H1 (cell line): ENCODE results near the gene ECT2L. TPM values are rescaled to one million over a fixed set of nuclear protein-coding genes. Genes with fewer than 3 reads are reported as not detected.

Source experiments
- GABPA ChIP-seq: IDR thresholded peaks from 2 replicates; pipeline ENCODE4 v1.6.1; 2011; ENCODE audit warnings: mild to moderate bottlenecking, low read length, moderate library complexity, borderline replicate concordance; ENCODE audit not compliant: insufficient read depth
- POLR2A ChIP-seq, 2 experiments: IDR thresholded peaks; 1 replicate in 1 of 2; 2 replicates in 1 of 2; pipeline ENCODE4 v1.6.1; 2011; ENCODE audit warnings: low read depth in 2 of 2, low read length in 2 of 2, mild to moderate bottlenecking in 2 of 2; ENCODE audit errors: control extremely low read depth in 1 of 2
- TBP ChIP-seq: IDR thresholded peaks from 2 replicates; pipeline ENCODE4 v1.6.1; 2011; ENCODE audit warnings: low read depth, low read length, improper control_type of control experiment
- polyA plus RNA-seq, 7 experiments: library from polyadenylated mRNA; depleted of rRNA in 3 of 7; stranded (reverse) in 5 of 7; unstranded in 2 of 7; fragments of >200 nt in 5 of 7; fragments of 200-250 nt in 2 of 7; gene quantifications; 1 replicate in 5 of 7; 2 replicates in 1 of 7; 4 replicates in 1 of 7; pipeline versions ENCODE4 v1.2.1 to v1.2.3, GENCODE V29; 2011 to 2013; ENCODE audit warnings: missing spikeins in 2 of 7, mixed read lengths in 2 of 7
- total RNA-seq: library from RNA; stranded (reverse); fragmentation: NEBNext Ultra II Directional; extraction: Animal tissue kit (Norgen Biotek cat#: 25700); gene quantifications from 2 replicates; pipeline ENCODE4 v1.2.1, GENCODE V29; 2021

Gene ECT2L
- total and polyA plus RNA-seq, 2 of the 8 experiments (the other 6 are each of a cell fraction or from before 2014, with no cell fraction given): not detected

GRCh38 chr6:138803331-138803730 lies 7.4 kb downstream of the ECT2L start (continued):
- TF ChIP-seq GABPA (no peak), POLR2A (IDR thresholded peaks at IDR 0.05; ENCODE audit: control extremely low read depth in 1 of 2, low read depth in 2 of 2, low read length in 2 of 2) (no peak), TBP (no peak)
